AG09309 (cell line): ENCODE results near the gene FCN2.

Source experiments
- DNase-seq: peaks from one replicate; pipeline ENCODE4 v3.0.0-alpha.2; 2010; ENCODE audit warnings: low read depth
- H3K4me3 ChIP-seq: 2 replicates; pipeline ENCODE4 v1.5.1; 2011; ENCODE audit warnings: mild to moderate bottlenecking, low read depth, low read length, moderate library complexity; ENCODE audit not compliant: control insufficient read depth
- TF ChIP-seq, protein P1 (sequence below): IDR thresholded peaks from 2 replicates; pipeline ENCODE4 v1.5.1; 2011; ENCODE audit warnings: mild to moderate bottlenecking, low read depth, low read length, inconsistent platforms; ENCODE audit not compliant: insufficient read depth, control insufficient read depth; ENCODE audit errors: missing control alignments

The FCN2 gene

DNA sequence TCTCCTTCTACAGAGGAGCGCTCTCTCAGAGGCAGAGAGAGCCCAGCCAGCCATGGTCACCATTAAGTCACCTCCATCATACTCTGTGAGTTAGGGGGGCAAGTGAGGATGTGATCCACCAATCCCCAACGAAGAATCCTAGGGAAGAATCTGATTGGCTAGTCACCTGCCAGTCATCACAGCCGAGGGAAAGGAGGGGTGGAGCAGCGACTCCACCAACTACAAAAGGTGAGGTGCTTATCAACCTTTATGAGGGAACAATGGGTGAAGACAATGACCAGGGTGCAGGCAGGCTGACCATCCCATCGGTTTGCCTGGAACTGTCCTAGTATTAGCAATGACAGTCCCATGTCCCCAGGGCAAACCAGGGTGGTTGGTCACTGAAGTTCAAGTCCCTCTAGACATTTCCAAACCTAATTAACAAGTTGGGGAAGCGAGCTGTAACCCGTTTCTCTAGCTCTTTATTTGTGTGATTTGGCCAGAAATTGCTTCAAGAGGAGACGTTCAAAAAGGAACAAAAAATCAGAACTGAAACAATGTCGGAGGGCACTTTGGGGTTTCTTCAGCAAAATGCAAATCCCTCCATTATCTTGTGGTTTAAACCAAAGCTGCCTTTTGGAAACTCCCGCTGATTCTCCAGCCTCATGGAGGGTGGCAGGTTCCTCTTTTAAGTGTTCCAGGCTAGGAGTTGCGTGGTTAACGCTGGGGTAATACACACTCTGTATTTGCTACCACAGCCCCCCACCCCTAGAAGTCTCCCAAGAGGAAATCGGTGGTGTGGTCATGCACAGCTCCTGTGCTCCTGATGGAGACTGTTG lies 55.9 kb downstream of the FCN2 start:
- TF ChIP-seq, protein P1, sequence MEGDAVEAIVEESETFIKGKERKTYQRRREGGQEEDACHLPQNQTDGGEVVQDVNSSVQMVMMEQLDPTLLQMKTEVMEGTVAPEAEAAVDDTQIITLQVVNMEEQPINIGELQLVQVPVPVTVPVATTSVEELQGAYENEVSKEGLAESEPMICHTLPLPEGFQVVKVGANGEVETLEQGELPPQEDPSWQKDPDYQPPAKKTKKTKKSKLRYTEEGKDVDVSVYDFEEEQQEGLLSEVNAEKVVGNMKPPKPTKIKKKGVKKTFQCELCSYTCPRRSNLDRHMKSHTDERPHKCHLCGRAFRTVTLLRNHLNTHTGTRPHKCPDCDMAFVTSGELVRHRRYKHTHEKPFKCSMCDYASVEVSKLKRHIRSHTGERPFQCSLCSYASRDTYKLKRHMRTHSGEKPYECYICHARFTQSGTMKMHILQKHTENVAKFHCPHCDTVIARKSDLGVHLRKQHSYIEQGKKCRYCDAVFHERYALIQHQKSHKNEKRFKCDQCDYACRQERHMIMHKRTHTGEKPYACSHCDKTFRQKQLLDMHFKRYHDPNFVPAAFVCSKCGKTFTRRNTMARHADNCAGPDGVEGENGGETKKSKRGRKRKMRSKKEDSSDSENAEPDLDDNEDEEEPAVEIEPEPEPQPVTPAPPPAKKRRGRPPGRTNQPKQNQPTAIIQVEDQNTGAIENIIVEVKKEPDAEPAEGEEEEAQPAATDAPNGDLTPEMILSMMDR: no peak
- no peak for DNase-seq
- no peak overlapping the region for H3K4me3 ChIP-seq
